ELF-1 (cell line): ENCODE data around the gene BASP1.

ENCODE experiments used
- DNase-seq: peaks from one replicate; pipeline ENCODE4 v3.0.0-alpha.2; 2016; ENCODE audit warnings: low read depth, low spot score

BASP1 gene, protein sequence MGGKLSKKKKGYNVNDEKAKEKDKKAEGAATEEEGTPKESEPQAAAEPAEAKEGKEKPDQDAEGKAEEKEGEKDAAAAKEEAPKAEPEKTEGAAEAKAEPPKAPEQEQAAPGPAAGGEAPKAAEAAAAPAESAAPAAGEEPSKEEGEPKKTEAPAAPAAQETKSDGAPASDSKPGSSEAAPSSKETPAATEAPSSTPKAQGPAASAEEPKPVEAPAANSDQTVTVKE

DNA sequence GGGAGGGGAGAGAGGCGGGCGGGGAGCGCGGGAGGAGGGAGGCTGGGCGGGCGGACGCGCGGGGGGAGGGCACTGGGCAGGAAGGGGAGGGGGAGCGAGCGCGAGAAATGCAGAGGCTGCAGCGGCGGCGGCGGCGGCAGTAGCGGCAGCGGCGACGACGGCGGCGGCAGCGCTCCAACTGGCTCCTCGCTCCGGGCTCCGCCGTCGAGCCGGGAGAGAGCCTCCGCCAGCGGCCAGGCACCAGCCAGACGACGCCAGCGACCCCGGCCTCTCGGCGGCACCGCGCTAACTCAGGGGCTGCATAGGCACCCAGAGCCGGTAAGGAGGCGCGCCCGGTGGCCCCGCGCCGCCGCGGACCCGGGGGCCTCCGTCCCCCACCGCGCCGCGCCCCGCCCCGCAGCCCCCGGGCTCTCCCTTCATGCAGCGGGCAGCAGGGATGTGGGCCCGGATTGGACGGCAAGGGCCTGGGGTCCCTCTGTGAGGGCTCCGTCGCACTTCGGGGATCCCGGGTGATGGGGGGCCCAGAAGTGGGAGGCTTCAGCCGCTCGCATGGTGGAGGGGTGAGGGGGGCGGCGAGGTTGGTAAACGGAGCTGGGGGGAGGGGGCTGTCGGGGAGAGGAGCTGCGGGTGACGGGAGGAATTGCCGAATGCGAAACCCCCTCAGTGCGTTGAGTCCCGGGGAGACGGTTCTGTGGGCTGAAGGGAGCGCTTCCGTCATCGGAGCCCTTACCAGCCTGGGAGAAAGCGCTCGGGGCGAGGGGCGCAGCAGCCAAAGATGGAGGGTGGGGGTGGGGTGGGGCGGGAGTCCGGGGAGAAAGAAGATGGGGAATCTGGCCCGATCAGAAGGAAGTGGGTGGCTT, at the start of gene BASP1:
BASP1 (plus strand) TSS at position 139 of the 860 bp plus-strand sequence. CDS start 57,586 bp downstream, outside the sequence.
- DNase-seq = peak; percentile 72

DNA sequence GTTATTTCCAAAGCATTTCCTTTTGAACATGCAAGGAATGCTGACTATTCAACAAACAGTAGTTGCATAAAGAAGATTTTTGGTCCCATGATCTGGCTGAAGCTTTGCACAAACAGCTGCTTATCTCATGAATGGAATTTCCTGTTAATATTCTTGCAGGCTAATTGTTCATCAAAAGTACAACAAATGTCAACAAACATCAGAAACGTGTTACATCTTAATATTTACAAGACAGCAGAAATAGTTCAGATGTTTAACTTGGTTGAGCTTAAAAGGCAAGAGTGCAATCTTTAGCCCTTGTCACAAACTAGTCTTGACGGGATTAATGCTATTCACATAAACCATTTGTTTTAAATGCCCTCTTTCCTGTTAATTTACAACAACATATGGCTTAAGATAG, 47.9 kb upstream of the BASP1 start:
- DNase-seq = no peak

DNA sequence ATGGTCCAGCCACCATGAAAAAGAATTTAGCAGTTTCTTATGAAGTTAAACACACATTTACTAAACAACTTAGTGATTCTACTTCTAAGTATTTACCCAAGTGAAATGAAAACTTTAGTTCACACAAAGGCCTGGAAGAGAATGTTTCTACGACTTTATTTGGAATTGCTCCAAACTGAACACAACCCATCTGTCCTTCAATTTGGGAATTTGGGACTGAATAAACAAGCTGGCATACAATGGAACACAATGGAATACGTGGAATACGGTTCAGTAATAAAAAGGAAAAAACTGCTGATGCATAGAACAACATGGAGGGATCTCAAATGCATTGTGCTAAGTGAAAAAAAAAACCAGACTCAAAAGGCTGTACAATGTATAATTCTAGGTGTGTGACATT, 44.6 kb upstream of the BASP1 start:
- no peak for DNase-seq

DNA sequence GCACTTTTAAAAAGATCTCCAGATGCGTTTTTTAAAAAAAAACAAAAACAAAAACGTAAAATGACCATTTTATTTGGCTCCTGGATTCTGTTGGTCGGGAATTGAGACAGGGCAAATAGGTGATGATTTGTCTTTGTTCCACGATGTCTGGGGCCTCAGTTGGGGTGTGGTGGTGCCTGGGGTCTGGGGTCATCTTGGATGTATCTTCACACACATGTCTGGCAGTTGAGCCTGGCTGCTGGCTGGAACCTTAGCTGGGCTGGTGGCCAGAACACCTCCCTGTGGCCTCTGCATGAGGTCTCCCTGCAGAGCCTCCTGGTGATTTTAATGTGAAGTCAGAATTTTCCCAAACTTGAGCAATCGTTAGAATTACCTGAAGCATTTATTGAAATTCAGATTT, 42.5 kb upstream of the BASP1 start:
- DNase-seq = no peak

DNA sequence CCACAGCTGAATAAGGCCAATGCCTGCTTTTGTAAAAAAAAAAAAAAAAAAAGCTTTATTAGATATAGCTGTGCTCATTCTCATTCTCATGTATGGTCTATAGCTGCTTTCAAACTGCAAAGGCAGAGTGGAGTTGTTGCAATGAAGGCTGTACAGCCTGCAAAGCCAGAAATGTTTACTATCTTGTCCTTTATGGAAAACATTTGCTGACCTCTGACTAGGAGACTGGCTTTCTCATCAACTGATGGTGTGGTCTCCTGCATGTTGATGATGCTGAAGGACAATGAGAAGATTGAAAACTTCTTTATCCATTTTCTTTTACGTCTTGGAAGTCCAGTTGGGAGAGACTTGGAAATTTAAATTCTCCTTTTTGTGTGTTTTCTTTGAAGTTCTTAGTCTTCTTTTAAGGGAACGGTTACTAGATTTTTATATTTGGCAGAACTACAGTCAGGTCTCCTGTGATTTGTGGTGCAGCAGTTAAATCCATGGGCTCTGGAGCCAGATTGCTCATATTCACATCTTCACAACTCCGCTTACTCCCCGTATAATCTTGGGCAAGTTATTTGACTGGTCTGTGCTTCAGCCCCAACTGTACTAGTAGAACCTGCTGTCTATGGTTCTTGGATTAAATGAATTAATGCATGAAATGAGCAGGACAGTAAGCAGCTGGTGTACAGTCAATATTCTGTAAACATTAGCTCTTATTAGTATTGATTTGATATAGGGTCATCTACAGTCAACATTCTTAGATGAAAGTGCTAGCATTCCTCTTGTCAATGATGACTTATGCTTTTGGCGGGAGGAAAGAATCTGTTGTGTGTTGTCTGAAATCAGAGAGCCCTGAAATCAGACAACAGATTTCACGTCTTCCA, 39.7 kb upstream of the BASP1 start:
- no peak for DNase-seq

DNA sequence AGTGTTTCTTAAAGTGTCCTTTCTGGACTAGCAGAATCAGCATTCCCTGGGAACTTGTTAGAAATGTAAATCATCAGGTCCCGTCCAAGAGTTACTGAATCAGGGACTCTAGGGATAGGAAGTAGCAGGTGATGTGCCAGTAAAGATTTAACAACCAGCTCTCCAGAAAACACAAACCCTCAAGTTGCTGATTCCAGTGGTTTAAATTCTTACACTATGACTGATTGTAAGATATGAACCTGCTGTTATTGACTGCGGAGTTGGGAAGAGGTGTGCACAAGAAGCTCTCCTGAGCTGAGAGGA, 39.1 kb upstream of the BASP1 start:
- no peak for DNase-seq

DNA sequence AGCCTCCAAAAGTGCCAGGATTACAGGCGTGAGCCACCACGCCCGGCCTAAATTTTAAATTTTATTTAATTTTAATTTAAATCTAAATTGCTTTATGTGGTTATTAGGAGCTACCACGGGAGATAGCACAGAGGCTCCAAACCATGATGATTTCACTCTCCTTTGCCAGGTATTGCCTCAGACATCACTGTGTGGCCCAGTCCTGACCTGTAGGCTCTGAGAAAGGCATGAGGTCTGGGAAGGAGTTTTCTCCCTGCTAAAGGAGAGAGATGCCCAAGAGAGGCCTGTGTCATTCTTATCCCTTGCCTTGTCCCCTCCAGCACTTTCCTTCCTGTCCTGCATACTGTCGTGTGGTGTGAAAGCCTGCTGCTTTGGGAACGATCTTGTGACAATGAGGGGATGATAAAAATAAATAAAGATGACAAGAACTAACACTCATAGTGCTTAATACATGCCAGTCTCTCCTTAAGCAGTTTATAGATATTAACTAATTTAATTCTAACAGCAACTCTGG, 37.0 kb upstream of the BASP1 start:
- DNase-seq = no peak

DNA sequence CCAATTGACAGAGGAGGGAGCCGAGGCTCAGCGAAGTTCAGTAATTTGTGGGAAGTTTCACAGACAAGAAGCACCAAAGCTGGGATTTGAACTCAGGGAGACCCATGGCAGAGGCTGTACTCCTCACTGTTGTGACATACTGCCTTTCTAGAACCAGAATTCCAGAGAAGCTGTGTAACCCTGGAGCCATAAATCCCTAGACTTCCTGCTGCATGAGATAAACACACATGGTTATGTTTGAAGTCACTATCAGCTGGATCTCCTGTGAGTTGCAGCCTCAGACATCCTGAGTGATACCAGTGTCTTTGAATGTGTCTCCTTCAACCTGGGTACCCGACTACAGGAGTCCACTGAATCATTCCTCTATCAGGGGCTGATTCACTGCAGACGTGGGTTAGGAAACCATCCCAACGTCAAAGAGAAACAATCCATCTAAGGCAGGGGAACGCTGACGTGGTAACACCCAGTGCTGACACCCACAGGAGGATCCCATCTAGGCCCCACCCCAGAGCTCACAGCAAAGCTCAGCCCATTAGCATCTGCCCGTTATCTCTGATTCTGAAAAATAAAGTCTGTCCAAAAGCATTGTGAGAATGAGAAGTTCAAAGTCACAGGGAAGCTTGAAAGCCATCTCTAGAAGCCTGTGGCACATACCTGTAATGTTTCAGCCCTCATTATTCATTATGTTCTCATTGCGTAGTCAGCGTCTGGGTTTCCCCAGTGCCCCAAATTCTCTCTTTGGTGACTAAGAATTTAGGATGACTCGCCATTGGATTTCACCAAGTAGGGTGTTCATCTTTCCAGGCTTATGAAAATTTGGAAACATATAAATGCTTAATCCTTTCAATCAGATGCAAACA, 36.3 kb upstream of the BASP1 start:
- DNase-seq = peak; percentile 70

DNA sequence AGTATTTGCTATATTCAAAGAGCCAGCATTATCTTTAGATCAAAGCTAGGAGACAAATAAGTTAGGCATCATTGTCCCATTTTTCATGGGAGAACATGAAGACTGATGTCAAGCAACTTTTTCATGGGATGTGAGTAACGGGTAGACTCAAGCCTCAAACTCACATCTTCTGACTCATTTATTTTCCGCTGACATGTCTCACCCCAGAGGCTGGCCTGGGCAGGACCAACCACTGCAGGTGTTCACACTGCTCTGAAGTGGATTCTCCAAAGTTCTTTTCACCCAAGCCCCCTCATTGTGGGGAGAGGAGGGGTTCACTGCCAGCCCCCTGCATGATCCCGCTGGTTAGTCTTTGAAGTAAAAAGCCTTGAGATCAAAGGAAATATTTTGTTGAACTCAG, 34.9 kb upstream of the BASP1 start:
- DNase-seq = no peak

DNA sequence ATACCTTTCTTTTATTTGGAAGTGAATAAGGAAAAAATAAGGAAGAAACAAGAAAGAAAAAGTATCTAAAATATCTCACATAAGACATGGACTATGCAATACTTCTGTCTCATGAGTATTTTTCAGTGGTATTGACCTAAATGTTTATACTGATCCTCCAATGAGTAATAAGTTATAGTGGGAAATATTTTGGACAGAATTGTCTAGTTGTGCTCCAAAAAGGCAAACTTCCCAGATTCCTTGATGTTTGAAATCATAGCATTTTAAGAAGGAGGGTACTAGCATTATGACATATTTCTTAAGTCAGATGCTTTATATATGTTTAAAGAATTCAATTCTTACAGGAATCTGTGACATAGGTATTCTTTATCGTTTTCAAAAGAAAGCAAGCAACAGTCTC, 34.5 kb upstream of the BASP1 start:
- no peak for DNase-seq

DNA sequence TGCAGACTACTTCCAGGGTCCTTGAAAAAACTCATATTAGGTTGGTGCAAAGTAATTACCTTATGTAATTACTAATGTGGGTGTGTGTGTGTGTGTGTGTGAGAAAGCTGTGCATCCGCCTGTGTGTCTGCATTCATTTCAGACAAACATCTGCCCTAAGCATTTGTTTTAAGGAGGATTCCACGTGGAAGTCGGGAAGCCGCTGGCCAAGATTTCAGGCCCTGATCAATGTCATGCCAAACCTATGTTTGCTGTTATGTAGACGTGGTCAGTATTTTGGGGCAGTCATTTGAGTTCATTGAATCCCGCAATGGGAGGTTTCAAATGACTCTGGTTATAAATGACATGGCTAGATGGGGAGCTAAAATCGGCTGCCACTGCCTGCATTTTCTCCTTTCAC, 33.6 kb upstream of the BASP1 start:
- no peak for DNase-seq

DNA sequence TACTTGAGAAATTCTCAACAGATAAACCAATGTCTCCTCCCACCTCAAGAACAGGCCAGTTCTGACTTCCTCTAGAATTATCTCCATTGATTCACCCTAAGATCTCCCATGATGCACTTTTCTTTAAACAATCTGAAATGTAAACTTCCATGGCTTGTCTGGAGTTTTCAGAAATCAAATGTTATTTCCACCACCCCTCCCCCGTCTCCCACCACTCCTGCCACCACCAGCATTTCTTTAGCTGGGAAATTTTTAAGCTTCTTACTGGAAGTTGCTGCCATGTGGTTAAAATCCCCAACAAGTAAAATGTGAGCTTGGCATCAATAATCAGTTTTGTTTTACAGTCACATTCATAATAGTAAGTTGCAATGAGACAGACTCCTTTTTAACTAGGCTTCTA, 32.8 kb upstream of the BASP1 start:
- no peak for DNase-seq

DNA sequence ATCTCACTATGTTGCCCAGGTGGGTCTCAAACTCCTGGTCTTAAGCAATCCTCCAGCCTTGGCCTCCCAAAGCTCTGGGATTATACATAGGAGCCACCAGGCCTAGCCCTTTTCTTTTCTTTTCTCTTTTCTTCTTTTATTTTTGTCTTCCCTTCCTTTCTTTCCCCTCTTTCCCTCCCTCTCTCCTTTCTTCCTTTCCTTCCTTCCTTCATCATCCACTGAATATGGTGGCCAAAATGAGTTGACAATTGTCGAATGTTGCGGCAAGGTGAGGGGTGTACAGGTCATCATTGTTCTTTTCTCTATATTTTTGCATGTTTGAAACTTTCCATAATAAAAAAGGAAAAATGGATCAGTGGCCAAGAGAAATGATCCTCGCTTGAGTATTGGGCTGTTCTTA, 32.1 kb upstream of the BASP1 start:
- no peak for DNase-seq

DNA sequence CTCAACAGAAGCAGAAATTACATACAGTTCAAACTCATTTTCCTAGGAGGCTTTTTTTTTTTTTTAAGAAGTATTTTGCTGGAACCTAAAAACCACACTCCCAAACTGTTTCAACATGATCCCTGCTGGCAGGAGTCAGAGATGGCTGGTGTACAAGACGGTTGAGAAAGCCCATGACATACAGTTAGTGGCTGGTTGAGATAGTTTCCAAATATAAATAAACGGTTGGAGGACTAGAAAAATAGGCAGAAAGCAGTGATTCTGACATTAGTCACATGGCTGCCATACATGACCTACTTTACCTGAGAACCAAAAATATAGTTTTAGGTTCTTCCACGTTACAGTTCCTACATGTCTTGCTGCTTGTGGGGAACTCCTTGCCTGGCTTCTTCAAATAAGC, 31.7 kb upstream of the BASP1 start:
- no peak for DNase-seq

DNA sequence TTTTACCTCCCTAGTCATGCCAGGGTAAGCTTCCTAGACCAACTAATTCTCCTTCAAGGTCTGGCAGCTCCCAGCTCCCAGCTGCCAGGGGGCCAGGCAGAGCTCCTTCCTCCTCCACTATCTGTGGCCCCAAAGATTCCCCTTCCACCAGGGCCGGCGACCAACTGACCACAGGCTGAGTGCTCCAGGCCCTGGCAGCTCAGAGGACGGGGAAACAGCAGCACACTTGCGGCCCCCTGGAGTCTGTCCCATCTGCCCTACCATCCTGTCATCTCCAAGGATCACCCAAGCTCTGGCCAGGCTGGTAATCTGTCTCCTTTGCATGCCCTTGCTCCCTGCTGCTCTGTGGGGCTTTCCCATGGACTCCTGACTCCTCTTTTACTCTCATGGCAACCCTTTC, 31.2 kb upstream of the BASP1 start:
- DNase-seq = no peak

DNA sequence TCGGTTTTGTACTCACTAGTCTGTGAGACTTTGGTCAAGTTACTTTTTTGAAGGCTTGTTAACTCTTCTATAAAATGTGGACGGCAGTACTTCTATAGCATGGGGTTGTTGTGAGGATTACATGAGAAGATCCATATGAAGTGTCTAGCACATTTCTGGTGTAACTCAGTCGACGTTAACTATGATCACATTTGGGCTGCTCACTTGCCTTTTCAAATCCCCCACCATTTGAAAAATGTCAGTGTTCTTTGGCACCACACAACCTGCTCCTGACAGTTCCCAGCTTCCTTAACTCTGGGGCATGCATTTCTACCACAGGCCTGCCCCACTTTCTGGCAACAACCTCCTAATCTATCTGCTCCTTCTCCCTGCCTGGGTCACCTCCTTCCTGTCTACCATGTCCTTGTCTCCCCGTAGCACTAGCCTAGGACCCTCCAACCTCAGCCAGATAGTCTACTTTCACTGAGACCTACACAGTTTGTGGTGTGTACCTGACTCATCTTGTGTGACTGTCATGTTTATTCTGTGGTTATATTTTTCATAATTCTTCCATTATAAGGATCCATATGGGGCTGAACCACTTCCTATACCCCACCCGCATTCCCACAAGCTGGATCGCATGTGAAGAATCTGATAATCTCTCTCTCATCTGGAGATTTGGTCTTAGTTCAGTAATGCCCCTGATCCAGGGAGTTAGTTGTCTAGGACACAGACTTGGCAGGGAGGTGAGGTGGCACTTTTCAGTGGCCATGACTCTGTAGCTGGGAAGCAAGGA, 30.2 kb upstream of the BASP1 start:
- no peak for DNase-seq

DNA sequence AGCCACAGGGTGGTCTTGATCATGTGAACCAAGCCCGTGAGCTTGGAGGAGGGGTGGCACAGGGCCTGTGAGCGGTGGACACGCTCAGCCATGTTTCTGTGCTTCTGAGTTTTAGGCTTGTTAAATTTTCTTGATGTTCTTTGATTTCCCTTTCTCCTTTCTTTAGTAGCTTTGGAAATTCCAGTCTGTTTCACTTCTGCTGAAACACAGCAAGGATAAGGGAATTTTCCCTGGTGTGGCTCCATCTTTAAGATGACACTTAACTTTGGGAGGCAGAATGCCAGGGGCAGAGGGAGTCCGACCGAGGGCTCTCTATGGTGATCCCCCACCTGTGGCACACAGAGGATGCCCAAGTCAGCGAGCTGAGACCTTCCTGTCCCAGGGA, 29.7 kb upstream of the BASP1 start:
- no peak for DNase-seq

DNA sequence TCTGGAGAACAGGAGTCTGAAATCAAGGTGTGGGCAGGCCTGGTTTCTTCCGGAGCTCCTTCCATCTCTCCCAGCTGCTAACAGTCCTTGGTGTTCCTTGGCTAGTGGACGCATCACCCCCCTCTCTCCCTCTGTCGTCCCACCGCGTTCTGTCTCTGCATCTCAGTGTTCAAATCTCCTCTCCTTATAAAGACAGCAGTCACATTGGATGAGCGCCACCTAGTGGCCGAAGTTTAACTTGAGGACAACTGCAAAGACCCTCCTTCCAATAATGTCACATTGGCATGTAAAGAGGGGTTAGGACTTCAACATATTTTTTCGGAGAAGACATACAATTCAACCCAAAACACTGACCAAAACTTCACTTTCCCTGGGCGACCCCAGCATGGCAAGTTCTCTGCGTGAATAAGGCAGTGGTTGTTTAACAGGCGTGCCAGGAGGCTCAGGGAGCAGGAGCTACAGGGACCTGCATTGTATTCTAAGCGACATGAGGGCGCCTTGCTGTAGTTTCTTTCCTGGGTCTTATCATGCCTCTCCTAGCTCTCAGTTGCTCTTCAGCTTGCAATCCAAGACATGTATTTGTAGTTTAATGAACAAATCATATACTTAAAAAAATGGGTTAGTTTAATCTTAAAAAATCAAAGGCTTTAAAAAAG, 27.9 kb upstream of the BASP1 start:
- DNase-seq = peak; percentile 91

DNA sequence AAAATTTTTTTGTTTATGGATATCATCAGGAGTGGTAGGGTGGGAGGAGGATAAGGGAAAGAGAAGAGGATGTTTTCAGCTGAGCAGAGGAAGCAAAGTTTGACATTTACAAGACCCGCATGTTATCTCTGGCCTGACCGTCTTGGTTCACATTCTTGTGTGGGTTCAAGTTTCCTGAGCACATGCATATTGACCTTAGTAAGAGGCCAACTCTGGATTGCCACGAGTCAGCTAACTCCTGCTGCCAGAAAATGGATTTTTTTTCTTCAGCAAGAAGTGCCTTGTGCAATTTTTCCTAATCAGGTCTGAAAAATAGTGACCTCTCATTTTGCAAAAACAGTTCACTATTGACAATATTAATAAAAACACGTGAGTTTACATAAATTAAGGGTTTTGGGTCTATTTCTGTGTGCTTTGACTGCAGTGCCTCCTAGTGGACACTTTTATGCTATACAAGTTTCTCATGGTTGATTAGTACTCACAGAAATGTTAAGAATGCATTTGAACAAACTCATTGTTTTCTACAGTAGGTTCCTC, 27.1 kb upstream of the BASP1 start:
- peak; percentile 42 for DNase-seq
